Measurements from ENCODE around the gene AGBL1.

Gene AGBL1

DNA sequence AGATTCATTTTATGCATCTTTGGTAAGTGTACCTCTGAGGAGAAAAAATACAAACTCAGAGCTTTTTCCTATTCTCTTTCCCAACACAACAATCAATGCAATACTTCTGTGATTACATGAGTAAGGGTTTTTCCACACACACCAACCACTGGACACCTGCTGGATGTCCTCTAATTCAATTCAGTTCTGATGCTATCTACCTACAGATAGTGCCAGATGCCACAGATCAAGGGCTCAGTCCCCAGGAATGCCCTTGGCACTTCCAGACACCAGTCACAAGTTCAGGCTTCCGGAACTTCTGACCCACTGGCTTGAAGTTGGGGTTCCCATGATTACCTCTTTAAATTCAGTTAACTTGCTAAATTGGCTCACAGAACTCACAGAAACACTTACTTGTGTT is 511.5 kb downstream of the AGBL1 start:
- no peak for DNase-seq (ENCODE audit: low read depth in 2 of 2)

DNA sequence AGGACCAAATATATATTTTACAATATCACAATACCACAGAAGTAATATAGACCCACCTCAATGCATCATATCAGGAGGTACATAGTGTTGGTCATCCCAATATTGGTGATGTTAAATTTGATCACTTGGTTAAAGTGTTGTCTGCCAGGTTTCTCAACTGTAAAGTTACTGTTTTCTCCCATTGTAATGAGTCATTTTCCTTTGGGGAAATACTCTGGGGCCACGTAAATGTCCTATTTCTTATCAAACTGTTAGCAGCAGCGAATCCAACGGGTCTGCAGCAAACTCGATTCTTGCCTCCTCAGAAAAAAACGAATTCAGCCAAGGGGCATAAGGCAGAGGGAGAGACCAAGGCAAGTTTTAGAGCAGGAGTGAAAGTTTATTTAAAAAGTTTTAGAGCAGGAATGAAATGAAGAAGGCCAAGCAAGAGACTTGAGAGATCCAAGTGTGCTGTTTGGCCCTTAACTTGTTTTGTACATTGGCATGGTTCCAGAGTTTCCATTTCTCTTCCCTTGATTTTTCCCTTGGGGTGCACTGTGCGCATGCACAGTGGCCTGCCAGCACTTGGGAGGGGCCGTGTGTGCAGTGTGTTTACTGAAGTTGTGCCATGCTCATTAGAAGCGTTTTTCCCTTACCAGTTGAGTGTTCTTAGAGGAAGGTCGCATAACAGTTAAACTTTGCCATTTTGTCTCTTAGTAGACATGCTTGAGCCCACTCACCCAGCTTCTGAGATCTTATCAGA is 512.5 kb downstream of the AGBL1 start:
- DNase-seq (ENCODE audit: low read depth in 2 of 2) = no peak

DNA sequence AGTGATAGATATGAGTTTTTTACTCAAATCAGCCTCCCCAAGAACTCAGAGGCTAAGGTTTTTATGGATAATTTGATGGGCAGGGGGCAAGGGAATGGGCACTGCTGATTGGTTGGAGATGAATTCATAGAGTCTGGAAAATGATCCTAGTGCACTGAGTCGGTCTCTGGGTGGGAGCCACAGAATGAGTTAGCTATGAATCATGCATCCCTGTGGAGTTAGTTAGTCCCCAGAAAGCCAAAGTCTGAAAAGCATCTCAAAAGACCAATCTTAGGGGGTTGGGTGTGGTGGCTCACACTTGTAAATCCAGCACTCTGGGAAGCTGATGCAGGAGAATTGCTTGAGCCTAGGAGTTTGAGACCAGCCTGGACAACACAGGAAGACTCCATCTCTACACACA is 516.1 kb downstream of the AGBL1 start:
- no peak for DNase-seq (ENCODE audit: low read depth in 2 of 2)

DNA sequence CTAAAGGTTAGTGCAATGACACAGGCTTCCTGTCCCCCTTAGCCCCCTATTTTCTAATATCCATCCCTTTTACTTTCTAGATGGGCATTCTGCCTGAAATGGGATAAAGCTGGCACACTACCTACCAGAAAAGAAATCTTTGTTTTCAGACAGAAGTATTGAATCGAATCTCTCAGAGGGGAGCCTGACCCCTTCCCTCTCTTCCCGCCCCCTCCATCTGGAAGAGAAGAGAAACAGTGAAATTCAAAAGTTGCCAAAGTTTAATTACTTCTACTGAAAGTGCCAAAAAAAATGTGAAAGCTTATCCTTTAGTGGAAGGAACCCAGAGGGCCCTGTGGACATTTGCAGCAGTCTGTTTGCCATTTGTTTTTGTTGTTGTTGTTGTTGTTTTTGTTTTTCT is 523.8 kb downstream of the AGBL1 start:
- DNase-seq (ENCODE audit: low read depth in 2 of 2) = no peak

DNA sequence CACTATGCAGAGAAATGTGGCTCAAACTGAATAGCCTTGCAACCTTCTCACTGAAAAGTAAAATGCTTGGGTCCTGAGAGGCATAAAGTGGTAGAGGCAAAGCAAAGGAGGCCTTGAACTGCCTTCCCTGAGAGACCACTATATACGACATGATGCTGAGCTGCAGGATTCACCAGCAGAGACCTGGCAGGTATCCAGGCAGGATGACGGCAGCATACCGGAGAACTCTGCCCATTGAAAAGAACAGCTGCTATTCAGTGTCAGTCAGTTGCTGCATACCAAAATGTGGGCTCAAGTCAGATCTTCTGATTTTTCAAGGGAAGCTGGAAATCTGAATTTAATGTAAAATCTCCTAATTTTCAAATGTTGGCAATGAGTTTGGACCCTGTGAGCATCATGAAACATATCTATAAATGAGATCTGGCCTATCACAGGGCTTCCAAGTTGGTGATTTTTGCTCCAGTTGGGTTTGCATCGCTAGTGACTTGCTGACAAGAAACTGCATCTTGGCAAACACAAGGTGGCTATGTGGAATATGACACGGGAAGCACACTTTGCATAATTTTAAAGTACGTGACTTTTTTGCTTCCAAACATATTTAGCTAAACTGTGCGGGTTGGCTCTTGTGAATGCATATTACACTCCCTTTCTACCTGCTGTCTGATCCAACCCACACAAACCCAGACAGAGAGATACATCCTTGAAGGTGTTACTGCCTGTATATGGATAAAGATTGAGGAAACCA is 529.0 kb downstream of the AGBL1 start:
- DNase-seq (ENCODE audit: low read depth in 2 of 2) = peak in 1 of 2 experiments; percentile 6

DNA sequence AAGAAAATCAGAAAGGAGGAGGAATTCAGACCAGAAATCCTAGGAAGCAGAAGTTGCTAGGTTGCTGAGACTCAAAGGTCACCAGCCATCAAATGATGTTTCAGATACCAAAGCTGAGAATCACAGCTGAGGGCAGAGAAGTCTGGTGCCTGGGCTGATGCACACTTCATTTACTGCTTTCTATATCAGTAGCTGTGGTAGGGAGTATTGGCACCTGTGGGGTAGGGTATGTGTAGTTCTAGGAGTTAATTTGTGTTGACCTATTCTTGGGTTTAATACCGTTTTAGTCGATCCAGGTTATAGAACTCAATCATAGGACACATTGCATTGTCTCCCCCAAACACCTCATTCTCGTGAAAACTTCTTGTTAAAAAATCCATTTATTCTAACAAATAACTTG is 529.6 kb downstream of the AGBL1 start:
- DNase-seq (ENCODE audit: low read depth in 2 of 2) = no peak

DNA sequence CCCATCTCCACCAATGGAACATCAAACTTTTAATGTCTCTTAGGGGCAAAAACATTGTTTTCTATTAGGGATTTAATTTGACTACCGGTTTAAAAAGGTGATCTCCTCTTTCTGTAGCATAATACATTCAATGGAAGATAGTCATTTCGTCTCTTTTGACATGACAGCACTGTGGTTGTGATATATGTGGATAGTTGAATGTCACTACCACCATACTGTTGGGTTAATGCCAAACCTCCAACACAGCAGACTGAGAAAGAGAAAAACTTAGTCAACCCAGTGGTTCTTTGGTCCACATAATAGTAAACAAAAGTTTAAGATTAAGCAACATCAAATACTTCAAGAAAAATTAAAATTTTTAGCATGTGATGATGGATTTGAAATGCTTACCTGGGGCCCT is 530.4 kb downstream of the AGBL1 start:
- DNase-seq (ENCODE audit: low read depth in 2 of 2) = no peak

DNA sequence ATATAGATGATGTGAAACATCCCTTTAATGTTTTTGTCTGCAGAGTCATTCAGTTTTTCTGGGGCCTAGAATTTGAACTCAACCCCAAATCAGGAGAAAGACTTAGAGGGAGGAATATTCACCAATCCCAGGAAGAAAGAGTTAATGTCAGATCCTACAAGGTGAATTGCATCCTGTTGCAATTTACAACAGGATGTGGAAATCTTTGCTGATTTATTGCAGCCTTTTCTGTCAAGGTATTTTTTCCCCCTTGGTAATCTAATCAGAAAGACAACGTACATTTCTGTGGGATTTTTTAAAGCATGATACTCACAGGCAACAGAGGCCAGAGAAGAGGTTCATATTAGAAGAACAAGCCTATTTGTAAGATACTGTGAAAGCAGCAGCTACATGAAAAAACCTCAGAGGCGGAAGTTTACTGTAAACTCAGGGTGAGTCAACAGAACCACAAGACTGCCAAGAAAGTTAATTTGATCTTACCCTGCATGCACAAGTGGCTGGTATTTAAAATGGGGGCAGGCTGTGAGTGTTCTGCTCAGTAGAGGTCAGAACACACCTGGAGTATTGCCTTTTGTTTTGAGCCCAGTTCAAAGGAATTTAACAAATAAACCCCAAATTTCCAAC is 531.9 kb downstream of the AGBL1 start:
- DNase-seq (ENCODE audit: low read depth in 2 of 2) = no peak

DNA sequence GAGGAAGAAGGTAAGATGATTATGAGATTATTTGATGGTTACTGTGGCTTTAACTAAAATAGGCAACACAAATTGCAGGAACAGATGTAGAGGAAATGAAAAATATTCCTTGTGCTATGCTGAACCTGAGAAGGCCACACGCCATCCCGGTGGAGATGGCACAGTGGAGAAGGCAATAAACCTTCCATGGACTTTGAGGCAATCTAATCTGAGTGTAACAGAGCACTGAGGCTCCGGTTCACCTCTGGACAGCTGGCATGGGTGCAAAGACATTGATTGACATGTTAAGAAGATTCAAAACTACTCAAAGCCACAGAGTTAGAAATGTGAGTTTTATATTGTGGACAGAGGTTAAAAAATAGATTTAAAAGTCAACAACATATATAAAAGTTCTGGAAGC is 535.7 kb downstream of the AGBL1 start:
- DNase-seq (ENCODE audit: low read depth in 2 of 2) = no peak

DNA sequence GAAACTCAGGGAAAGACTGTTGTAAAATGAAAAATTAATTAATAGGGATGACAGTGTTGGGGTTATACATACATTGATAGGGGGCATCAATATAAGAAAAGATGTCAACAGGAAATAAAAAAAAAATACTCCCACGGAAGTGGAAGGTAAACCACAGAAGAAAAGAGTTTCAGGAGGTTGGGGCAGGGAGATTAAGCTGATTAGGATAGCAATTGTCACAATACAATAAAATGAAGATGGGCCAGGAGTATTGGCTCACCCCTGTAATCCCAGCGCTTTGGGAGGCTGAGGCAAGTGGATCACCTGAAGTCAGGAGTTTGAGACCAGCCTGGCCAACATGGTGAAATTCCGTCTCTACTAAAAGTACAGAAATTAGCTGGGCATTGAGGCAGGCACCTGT is 536.1 kb downstream of the AGBL1 start:
- DNase-seq (ENCODE audit: low read depth in 2 of 2) = no peak

DNA sequence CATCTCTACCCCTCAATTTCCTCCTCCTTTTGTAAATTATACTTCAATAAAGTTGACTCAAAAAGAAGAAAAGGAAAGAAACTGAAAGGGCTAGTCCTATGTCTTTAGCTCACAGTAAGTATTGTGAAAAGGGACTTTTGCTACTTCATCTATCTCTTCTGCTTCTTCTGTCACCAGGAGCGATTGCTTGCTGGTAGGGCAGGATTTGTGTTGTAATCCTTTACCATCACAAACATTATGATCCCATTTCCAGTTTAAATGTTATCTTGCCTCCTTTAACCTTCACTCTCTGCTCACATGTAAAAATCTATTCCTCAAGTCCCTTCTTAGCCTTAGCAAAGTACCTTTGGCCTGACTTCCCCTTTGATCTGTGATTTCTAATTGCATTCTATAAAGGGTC is 537.1 kb downstream of the AGBL1 start:
- DNase-seq (ENCODE audit: low read depth in 2 of 2) = no peak

DNA sequence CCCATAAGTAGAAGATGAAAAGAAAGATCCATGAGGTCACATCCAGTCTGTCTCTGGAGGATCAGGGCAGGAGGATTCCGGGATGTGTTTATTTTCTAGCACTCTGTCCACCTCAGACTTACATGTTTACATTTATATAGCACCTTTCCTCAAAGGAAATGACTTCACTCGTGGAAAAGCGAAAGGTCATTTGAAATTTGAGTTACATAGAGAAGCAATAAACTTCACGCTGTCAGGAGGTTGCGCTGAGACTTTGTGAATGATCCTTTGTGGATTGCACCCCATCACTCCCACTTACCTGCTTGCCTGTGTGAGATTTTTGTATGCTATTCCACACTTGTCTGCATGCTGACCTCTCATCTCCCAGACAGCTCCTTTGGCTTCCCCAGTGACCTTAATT is 540.5 kb downstream of the AGBL1 start:
- no peak for DNase-seq (ENCODE audit: low read depth in 2 of 2)

DNA sequence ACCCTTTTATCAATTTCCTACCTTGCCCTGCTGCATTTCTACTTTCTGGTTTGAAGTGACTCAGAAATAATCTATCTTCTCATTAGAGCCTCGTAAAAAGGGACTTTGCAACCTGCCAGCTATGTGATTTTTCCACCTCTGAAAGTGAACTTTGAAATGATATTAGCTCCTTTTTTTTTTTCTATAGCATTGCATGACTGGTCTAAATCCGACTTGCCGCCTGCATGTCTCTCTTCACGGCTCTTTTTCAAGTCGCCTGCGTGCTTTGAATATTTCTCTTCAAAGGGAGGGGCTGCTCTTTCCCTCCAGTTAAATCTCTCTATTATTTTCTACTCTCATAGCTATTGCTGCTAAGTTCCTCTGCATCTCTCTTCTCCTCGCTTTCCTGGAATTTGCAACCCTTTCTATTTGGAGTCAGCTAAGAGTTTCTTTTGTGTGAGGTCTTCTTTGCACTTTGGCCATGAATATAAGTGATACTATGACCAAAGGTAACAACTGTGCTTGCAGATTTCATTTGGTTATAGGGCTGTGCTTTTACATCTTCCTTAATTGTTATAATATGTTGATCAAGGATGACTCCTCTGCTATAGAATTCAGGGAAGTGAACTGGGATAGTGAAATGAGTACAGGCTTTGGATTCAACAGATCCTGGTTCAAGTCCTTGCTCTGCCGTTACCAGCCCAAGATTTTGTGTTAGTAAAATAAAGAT is 541.1 kb downstream of the AGBL1 start:
- no peak for DNase-seq (ENCODE audit: low read depth in 2 of 2)

DNA sequence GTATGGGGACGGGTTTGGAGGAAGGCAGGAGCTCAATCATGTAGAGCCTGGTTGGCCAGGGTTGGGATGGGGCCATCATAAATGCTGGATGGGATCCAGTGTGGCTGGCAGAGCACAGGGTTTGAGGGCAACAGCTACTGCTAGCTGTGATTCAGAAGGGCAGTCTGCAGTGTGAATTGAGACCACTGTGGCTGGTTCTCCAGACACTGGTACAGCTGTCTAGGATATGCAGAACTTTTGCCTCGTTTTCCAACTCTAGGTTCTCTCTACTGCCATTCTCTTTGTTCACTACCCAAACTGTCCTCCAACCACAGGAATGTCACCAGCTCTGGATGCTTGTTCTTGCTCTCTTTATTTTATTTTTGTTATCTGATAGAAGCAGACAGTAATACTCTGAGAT is 543.6 kb downstream of the AGBL1 start:
- DNase-seq (ENCODE audit: low read depth in 2 of 2) = no peak

DNA sequence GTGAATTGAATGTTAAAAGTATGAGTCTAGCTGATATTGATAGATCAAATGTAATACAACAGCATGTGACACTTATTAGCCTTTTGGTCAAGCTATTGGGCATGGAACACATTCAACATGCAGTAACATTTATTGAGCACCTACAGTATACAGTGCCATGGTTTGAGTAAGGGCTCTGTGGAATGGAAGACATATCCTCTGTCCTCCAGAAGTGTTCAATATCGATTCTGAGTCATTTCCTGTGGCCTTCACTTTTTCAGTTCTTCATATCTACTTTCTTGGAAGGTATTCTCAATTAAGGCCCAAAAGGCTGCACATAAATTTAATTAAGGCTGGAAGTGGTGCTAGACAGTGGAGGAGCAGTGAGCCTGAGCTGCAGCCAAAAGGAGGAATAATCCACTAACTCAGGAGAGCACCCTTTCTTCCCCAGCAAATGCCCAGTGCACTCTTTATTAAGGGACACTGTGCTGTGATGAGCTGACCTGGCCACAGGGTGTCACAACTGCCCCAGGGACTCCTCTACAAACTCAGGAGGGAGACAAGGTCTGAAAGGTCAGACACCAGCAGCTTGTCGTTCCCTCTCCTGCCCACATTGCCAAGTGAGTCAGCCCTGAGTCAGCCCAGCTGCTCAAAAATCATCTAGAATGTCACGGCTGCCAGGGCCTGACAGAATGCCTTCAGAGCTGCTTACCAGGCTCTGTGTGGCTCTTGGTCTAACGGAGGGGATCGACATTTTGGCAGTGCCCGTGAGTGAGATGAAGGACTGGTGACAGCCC is 544.8 kb downstream of the AGBL1 start:
- peak; percentile 26 to 38 for DNase-seq (ENCODE audit: low read depth in 2 of 2)

DNA sequence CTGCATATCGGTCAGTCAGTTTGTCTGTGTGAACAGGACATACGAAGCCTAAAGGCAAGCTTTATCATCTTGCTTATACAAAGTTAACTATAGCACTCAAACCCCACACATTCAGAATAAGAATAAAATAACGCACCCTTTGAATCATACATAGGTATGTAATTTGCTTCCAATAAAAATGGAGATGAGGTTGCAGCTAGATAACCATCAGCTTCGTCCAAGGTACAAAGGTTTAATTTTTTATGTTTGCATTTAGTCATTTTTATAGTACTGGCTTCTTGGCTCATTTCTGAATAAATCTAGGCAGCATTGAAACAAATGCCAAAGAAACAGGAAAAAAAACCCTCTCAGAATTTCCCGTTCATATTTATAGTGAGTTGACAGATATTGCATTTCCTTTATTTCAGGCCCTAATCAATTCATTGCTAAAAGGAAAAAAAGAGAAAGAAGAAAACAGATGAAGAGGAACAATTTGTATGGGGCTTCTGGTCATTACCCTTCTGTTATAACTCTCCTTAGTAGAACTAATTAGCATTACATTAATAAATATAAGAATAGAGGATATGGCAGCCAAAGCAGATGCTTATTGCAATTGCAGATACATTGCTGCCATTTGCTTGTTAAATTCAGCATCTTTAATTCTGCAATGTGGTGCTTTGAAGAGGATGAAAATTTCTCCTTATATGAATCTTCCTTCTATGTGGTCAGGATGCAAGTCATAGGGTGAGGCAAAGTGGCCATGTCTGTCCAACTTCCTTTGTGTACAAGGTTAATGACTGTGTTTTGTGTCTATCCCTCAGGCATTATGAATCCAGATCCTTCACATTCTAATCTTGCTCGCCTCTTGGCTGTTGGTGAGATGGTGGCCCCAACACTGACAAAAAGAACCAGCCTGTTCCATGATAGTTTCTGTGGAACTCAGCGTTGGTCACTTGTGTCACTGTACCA is 550.0 kb downstream of the AGBL1 start:
- DNase-seq (ENCODE audit: low read depth in 2 of 2) = no peak

DNA sequence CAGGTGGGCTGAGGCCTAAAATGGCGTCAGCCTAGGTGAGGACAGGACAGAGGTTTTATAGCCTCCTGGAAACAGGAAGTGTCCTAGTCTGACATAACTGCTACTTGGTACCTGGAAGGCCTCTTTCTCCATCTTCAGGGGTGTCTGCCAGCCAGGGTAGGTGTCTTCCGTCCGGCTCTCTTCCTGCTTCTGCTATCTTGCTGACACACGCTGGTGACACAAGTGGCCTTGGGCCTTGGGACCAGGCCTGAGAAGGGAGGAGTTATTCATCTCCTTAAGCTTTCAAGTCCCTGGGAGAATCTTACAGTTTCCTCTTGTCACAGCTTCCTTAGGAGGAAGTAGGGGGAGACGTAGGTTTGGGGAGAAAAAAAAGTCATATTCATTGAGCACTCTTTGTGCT is 551.3 kb downstream of the AGBL1 start:
- no peak for DNase-seq (ENCODE audit: low read depth in 2 of 2)

DNA sequence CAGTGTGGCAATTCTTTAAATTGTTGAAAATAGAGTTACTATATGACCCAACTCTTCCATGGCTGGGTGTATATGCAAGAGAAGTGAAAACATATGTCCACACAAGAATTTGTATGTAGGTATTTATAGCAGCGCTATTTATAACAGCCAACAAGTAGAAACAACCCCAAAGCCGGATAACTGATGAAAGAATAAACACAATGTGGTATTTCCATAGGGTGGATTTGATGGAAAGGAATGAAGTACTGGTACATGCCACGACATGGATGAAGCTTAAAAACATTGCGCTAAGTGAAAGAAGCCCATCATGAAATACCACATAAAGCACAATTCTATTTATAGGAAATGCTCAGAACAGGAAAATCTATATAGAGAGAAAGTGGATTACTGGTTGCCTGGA is 554.5 kb downstream of the AGBL1 start:
- no peak for DNase-seq (ENCODE audit: low read depth in 2 of 2)

DNA sequence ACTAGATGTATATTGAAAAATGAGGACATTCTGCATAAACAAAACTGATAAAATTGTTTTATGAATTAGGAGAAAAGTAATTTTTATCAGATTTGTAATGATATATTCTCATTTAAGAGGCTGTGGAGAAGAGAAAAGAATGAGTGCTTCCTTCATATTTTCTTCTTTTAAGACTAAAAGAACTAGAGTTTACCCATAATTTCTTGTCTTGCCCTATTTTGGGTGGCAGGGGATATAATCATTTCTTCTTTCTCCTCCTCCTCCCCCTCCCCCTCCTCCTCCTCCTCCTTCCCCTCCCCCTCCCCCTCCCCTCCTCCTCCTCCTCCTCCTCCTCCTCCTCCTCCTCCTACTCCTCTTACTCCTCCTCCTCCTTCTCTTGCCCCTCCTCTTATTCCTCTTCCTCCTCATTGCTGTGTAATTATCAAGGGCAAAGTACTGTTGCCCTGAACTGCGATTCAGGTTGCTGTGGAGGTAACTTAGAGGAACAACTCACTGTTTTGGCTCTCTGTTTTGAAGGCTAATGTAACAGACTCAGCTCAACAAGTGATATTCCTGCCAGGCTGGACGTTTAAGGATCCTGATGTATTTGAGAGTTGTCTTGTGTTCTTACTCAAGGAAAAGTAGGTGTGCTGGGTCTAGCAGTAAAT is 555.4 kb downstream of the AGBL1 start:
- no peak for DNase-seq (ENCODE audit: low read depth in 2 of 2)

DNA sequence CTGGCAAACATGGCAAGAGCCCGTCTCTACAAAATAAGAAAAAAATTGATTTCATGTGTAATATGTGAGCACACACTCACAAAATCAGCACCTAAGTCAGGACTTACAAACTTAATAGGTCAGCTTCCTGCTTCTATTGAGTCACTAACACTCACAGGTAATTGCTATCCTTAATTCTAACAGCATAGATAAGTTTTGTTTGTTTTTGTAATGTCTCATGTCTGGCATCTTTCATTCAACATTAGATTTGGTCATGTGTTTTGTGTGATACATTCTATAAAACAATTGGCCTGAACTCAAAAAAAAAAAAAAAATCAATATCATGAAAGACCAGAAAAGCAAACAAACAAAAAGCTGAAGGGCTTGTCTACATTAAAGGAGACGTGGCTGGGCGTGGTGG is 564.7 kb downstream of the AGBL1 start:
- DNase-seq (ENCODE audit: low read depth in 2 of 2) = no peak

All from fibroblast of skin of left biceps (primary cell).